Natural killer cell (primary cell): ENCODE results near the gene CLCN2. TPM values are rescaled to one million over a fixed set of nuclear protein-coding genes. Genes with fewer than 3 reads are reported as not detected.
A peak's percentile ranks its signal among the peaks of the same experiment; 100 is the strongest.

ENCODE experiments used
- ATAC-seq, 3 donors: fragments of 150-1000 bp in 2 of 3; fragments of 200-7000 bp in 1 of 3; cut with Tn5 transposase; 1 replicate in 1 of 3; 2 replicates in 2 of 3; pipeline ENCODE4 v1.10.0; 2021; ENCODE audit warnings: mild to moderate bottlenecking in 2 of 3, moderate library complexity in 2 of 3
- DNase-seq, 2 donors: peaks; one replicate each; pipeline versions ENCODE4 v3.0.0 to v3.0.0-alpha.2; 2013 to 2021; ENCODE audit warnings: mixed read lengths in 1 of 2
- H3K27ac ChIP-seq: one replicate; pipeline ENCODE4 v1.5.1; 2013; ENCODE audit warnings: mild to moderate bottlenecking, low read length
- H3K27me3 ChIP-seq: one replicate; pipeline ENCODE4 v1.6.1; 2013; ENCODE audit warnings: low read length; ENCODE audit not compliant: control insufficient read depth, insufficient read depth
- H3K36me3 ChIP-seq: one replicate; pipeline ENCODE4 v1.6.1; 2013; ENCODE audit warnings: low read length; ENCODE audit not compliant: control insufficient read depth, insufficient read depth
- H3K4me1 ChIP-seq: one replicate; pipeline ENCODE4 v1.6.1; 2013; ENCODE audit warnings: low read length; ENCODE audit not compliant: control insufficient read depth, insufficient read depth
- H3K4me3 ChIP-seq: one replicate; pipeline ENCODE4 v1.5.1; 2013; ENCODE audit warnings: low read length
- H3K9me3 ChIP-seq: one replicate; pipeline ENCODE4 v1.6.1; 2013; ENCODE audit warnings: low read length; ENCODE audit not compliant: control insufficient read depth, insufficient read depth
- H3K27ac Mint-ChIP-seq, 2 donors: one replicate each; pipeline ENCODE4 v1.8.0; 2022; ENCODE audit warnings: mild to moderate bottlenecking in 2 of 2, mixed read lengths in 2 of 2, moderate library complexity in 1 of 2
- H3K27me3 Mint-ChIP-seq, 2 donors: one replicate each; pipeline ENCODE4 v1.8.0; 2022; ENCODE audit warnings: low read depth in 2 of 2, mixed read lengths in 2 of 2
- H3K36me3 Mint-ChIP-seq: one replicate; pipeline ENCODE4 v1.8.0; 2022; ENCODE audit warnings: mixed read lengths
- H3K4me1 Mint-ChIP-seq, 2 donors: one replicate each; pipeline ENCODE4 v1.8.0; 2022; ENCODE audit warnings: mixed read lengths in 2 of 2
- H3K4me3 Mint-ChIP-seq: one replicate; pipeline ENCODE4 v1.8.0; 2022; ENCODE audit warnings: mild to moderate bottlenecking, moderate library complexity, mixed read lengths
- H3K9me3 Mint-ChIP-seq, 2 donors: one replicate each; pipeline ENCODE4 v1.8.0; 2022; ENCODE audit warnings: mixed read lengths in 2 of 2
- CTCF ChIP-seq: fragments of 200-600 bp; IDR thresholded peaks from one replicate; pipeline ENCODE4 v1.8.0; 2022; ENCODE audit warnings: antibody characterized with exemption
- WGBS: methylation state at CpG from one replicate; pipeline ENCODE4 v1.1.7; 2013; ENCODE audit warnings: missing lambda C conversion rate; ENCODE audit not compliant: insufficient coverage; 5-methylcytosine and 5-hydroxymethylcytosine counted together
- intact Hi-C: fragments of 100-400 bp; cut with micrococcal nuclease; formaldehyde crosslinking; loops from one replicate; pipeline ENCODE4 v1.14.2; 2022
- total RNA-seq, 4 donors: library from RNA; stranded (reverse); fragments of 120-200 nt in 1 of 4; gene quantifications; one replicate each; pipeline versions ENCODE4 v1.2.3 to v1.2.4, GENCODE V29; 2013 to 2022

The CLCN2 gene
- total RNA-seq, 3 donors from 2014 or later (not counting 1 experiment from before 2014, with no cell fraction given): 7.8 to 8.2 (median 8.1) TPM

- Mint-ChIP-seq H3K4me1 (peaks cover 17 to 45% of the 10 kb centered on the region in 2 donors), H3K27ac (peak overlapping the region in 1 of 2 donors; percentile 80), H3K36me3 (no peaks in the 10 kb centered on the region), H3K4me3 (peak overlapping the region; percentile 7), H3K27me3 (peaks cover 0 to 7% of the 10 kb centered on the region in 2 donors), H3K9me3 (no peaks in the 10 kb centered on the region)
- WGBS: 82% methylated on average over 7 of the region's 7 CpGs
- Histone ChIP-seq H3K9me3 (no peaks in the 10 kb centered on the region), H3K27me3 (no peaks in the 10 kb centered on the region), H3K36me3 (peaks cover 23% of the 10 kb centered on the region), H3K27ac (no peak overlapping the region), H3K4me3 (no peak overlapping the region), H3K4me1 (peaks cover 23% of the 10 kb centered on the region)
- no peak for TF ChIP-seq CTCF
- ATAC-seq (no peak), DNase-seq (no peak)
- intact Hi-C loops: no loop called here
These were observed 23.4 kb downstream of the CLCN2 start for GRCh38 chr3:184337981-184338380.

GRCh38 chr3:184337399-184337714, 24.0 kb downstream of the CLCN2 start, which contains the start of gene FAM131A:
FAM131A (plus strand) TSS chr3:184337600; CDS start chr3:184337631, 31 bp downstream.
- peaks cover 17 to 45% of the 10 kb centered on the region in 2 donors for H3K4me1 Mint-ChIP-seq
- peaks cover 5% of the 10 kb centered on the region for H3K36me3 Mint-ChIP-seq
- H3K4me3 ChIP-seq: peak within 1 kb of the TSS; percentile 51
- 97% methylated on average over 6 of the region's 6 CpGs for WGBS
- H3K4me1 ChIP-seq: peaks cover 23% of the 10 kb centered on the region
- no peak for TF ChIP-seq CTCF
- no peaks in the 10 kb centered on the region for H3K9me3 ChIP-seq
- peaks cover 0 to 7% of the 10 kb centered on the region in 2 donors for H3K27me3 Mint-ChIP-seq
- no peak for ATAC-seq
- H3K9me3 Mint-ChIP-seq: no peaks in the 10 kb centered on the region
- peak within 1 kb of the TSS; percentile 97 for H3K27ac ChIP-seq
- H3K36me3 ChIP-seq: peaks cover 29% of the 10 kb centered on the region
- no peak for DNase-seq
- H3K27ac Mint-ChIP-seq: peak within 1 kb of the TSS; percentile 78 to 80
- H3K27me3 ChIP-seq: no peaks in the 10 kb centered on the region
- H3K4me3 Mint-ChIP-seq: peak within 1 kb of the TSS; percentile 90
- intact Hi-C loops: no loop called here

- H3K36me3 ChIP-seq: peaks cover 32% of the 10 kb centered on the region
- peak in 1 of 2 donors; percentile 30 for DNase-seq
- peak overlapping the region; percentile 51 for H3K4me3 ChIP-seq
- TF ChIP-seq CTCF: no peak
- H3K9me3 ChIP-seq: no peaks in the 10 kb centered on the region
- Mint-ChIP-seq H3K9me3 (no peaks in the 10 kb centered on the region), H3K36me3 (peaks cover 8% of the 10 kb centered on the region), H3K27me3 (peaks cover 0 to 7% of the 10 kb centered on the region in 2 donors), H3K4me1 (peaks cover 17 to 45% of the 10 kb centered on the region in 2 donors), H3K4me3 (peak overlapping the region; percentile 90), H3K27ac (peak overlapping the region; percentile 78 to 80)
- H3K4me1 ChIP-seq: peaks cover 23% of the 10 kb centered on the region
- no peaks in the 10 kb centered on the region for H3K27me3 ChIP-seq
- peak in 1 of 3 donors; percentile 18 for ATAC-seq
- 34% methylated on average over 17 of the region's 17 CpGs for WGBS
- H3K27ac ChIP-seq: peak overlapping the region; percentile 97
- intact Hi-C loops: no loop called here
These were observed 24.6 kb downstream of the CLCN2 start for GRCh38 chr3:184336547-184337398.
